ENCODE results near the gene BORCS5. TPM values are rescaled to one million over a fixed set of nuclear protein-coding genes. Genes with fewer than 3 reads are reported as not detected.
A peak's percentile ranks its signal among the peaks of the same experiment; 100 is the strongest.

Gene BORCS5
- total and polyA plus RNA-seq, 4 donors, result 7.2 to 22.8 (median 13.2) TPM

DNA sequence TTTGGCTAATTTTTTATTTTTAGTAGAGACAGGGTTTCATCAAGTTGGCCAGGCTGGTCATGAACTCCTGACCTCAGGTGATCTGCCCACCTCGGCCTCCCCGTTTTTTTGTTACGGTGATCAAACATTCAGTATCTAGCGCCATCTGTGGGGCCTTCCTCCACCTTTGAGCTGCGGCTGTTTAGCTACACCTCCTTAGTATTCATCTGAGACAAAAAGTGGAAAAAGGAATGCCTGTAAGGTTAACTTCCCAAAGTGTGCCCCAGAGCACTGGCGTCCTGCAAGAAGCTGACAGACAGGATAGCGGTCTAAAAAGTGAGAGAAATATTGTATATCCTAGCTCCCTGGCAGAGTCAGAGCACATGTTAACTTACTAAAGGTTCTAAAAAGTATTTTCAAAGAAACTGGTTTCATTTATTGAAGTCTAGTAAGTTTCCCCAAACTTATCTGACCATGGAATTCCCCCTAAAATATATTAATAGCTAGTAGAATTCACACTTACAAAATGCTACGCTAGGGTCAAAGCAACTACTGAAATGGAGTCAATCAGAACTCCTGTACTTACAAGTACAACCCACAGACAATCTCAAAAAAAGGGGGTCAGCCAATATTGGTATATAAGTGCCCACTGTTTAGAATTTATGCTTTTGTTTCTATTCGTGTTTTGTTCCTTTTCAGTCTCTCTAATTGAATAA is 146.7 kb downstream of the BORCS5 start:
- no peaks in the 10 kb centered on the region for H3K27me3 ChIP-seq (ENCODE audit: control insufficient read depth in 1 of 2, insufficient read depth in 2 of 2, low read length in 1 of 2)
- H3K4me1 ChIP-seq (ENCODE audit: control insufficient read depth in 1 of 2, insufficient read depth in 2 of 2, low read length in 2 of 2), result peaks cover 1 to 6% of the 10 kb centered on the region in 2 donors
- H3K4me3 ChIP-seq (ENCODE audit: low read length in 2 of 2), result no peak overlapping the region
- no peaks in the 10 kb centered on the region for H3K9me3 ChIP-seq (ENCODE audit: control insufficient read depth, low read length)
- ATAC-seq (ENCODE audit: low FRiP score) (no peak), DNase-seq (no peak)
- H3K27ac ChIP-seq (ENCODE audit: low read depth in 1 of 2, low read length in 2 of 2), result no peak overlapping the region
- intact Hi-C loops (cut with DNase I), result no loop called here
- 89 to 90% methylated on average over 9 of the region's 9 CpGs for WGBS, 2 donors
- no peaks in the 10 kb centered on the region for H3K36me3 ChIP-seq (ENCODE audit: control insufficient read depth in 1 of 2, insufficient read depth in 2 of 2, low read length in 1 of 2)

DNA sequence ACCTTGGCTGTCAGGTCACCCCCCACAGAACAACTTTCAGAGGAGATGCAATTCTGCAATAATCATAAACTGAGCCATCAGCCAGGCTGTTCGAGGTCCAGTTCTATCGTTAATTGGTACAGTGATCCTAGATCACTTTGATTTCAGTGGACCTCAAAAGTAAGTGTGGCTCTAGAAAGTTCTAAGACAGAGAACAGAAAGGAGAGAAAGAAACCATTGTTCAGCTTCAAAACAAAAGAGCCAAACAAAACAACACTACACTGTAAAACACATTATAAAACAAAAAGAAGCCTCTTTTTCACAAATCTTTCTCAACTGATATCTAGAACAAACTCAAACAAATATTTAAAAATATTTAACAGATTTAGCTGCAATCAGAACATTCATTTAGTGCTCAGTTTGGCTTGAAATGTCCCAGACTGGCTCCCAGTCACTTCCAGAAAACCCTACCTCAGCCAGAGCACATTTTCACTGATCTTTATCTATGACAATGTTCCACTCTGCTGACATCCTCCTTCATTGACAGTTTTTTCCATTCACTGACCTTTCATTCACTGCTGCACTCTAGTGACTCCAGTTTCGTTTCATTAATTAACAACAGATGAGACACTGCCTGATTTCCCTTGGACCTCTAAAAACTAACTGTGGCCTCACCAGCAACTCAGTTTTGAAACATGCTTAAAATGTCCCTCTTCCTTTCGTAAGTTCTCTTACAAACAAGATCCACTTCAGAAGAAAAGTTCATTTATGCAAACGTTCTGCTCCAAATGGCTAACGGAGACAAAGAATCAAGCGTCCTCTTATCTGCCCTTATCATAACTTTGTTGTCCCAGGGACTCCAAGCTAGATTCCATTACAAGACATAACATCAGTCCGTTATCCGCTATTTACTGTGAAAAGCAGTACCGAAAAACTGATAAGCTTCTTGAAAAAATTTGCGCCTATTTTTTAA is 148.9 kb downstream of the BORCS5 start:
- intact Hi-C loops (cut with DNase I), result loop anchor here in 1 of 2 donors (5.0 kb wide), 1 partner anchor 56 kb away; the partner anchor contains the start of gene DUSP16

DNA sequence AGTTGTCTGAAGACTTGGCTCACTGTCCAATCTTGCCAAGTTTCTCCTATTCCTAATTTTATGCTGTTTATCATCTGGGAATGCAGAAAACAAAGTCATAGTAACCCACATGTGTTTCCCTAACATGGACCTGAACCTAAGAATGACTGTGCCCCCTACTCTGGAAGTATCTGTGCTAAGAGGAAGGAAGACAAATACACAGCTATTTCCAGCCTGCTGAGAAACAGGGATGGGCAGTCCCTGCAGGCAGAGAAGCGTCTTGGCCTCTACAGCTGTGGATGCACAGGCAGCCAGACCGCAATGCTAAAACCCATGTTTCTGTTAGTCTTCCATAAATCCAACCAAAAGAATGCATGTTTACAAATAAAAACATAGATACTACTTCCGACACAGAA is 149.6 kb downstream of the BORCS5 start:
- Histone ChIP-seq H3K9me3 (ENCODE audit: control insufficient read depth, low read length) (no peaks in the 10 kb centered on the region), H3K27ac (ENCODE audit: low read depth in 1 of 2, low read length in 2 of 2) (peak overlapping the region; percentile 1 to 26), H3K4me3 (ENCODE audit: low read length in 2 of 2) (peak overlapping the region in 1 of 2 donors; percentile 69), H3K27me3 (ENCODE audit: control insufficient read depth in 1 of 2, insufficient read depth in 2 of 2, low read length in 1 of 2) (no peaks in the 10 kb centered on the region), H3K36me3 (ENCODE audit: control insufficient read depth in 1 of 2, insufficient read depth in 2 of 2, low read length in 1 of 2) (no peaks in the 10 kb centered on the region), H3K4me1 (ENCODE audit: control insufficient read depth in 1 of 2, insufficient read depth in 2 of 2, low read length in 2 of 2) (peaks cover 1 to 5% of the 10 kb centered on the region in 2 donors)
- 23 to 27% methylated on average over 3 of the region's 3 CpGs for WGBS, 2 donors
- intact Hi-C loops (cut with DNase I), result loop anchor here in 1 of 2 donors (5.0 kb wide), 1 partner anchor 56 kb away; the partner anchor contains the start of gene DUSP16
- DNase-seq (no peak), ATAC-seq (ENCODE audit: low FRiP score) (peak; percentile 66)

More for the DNA sequence above, 148.9 kb downstream of the BORCS5 start:
- 17 to 18% methylated on average over 11 of the region's 11 CpGs for WGBS, 2 donors
- Histone ChIP-seq H3K27me3 (ENCODE audit: control insufficient read depth in 1 of 2, insufficient read depth in 2 of 2, low read length in 1 of 2) (no peaks in the 10 kb centered on the region), H3K27ac (ENCODE audit: low read depth in 1 of 2, low read length in 2 of 2) (peak overlapping the region; percentile 39 to 43), H3K36me3 (ENCODE audit: control insufficient read depth in 1 of 2, insufficient read depth in 2 of 2, low read length in 1 of 2) (no peaks in the 10 kb centered on the region), H3K9me3 (ENCODE audit: control insufficient read depth, low read length) (no peaks in the 10 kb centered on the region), H3K4me1 (ENCODE audit: control insufficient read depth in 1 of 2, insufficient read depth in 2 of 2, low read length in 2 of 2) (peaks cover 1 to 5% of the 10 kb centered on the region in 2 donors), H3K4me3 (ENCODE audit: low read length in 2 of 2) (peak overlapping the region in 1 of 2 donors; percentile 69)
- DNase-seq (no peak), ATAC-seq (ENCODE audit: low FRiP score) (peak; percentile 85)

DNA sequence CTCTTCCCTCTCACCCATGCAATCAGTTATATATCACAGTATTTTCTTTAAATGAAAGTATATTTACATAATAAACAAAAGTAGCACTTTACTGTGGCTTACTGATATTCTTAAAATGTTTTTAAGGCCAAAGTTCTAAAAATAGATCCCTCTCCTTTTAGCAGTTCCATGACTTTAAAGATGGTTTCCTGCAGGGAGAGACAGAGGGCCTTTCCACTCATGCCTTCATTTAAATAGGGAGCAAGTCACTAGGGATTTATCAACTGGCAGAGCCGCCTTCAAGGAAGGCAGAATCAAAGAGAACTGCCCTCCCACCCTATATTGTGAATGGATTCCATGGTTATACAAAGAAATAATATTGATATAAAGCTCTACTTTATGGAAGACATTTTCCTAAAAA is 150.2 kb downstream of the BORCS5 start:
- Histone ChIP-seq H3K4me1 (ENCODE audit: control insufficient read depth in 1 of 2, insufficient read depth in 2 of 2, low read length in 2 of 2) (peaks cover 1 to 5% of the 10 kb centered on the region in 2 donors), H3K9me3 (ENCODE audit: control insufficient read depth, low read length) (no peaks in the 10 kb centered on the region), H3K4me3 (ENCODE audit: low read length in 2 of 2) (no peak overlapping the region), H3K36me3 (ENCODE audit: control insufficient read depth in 1 of 2, insufficient read depth in 2 of 2, low read length in 1 of 2) (no peaks in the 10 kb centered on the region), H3K27me3 (ENCODE audit: control insufficient read depth in 1 of 2, insufficient read depth in 2 of 2, low read length in 1 of 2) (no peaks in the 10 kb centered on the region), H3K27ac (ENCODE audit: low read depth in 1 of 2, low read length in 2 of 2) (no peak overlapping the region)
- 39 to 43% methylated on average over 1 of the region's 1 CpG for WGBS, 2 donors
- no peak for DNase-seq
- intact Hi-C loops (cut with DNase I), result loop anchor here in 1 of 2 donors (5.0 kb wide), 1 partner anchor 55 kb away; the partner anchor contains the start of gene DUSP16
- ATAC-seq (ENCODE audit: low FRiP score), result no peak

DNA sequence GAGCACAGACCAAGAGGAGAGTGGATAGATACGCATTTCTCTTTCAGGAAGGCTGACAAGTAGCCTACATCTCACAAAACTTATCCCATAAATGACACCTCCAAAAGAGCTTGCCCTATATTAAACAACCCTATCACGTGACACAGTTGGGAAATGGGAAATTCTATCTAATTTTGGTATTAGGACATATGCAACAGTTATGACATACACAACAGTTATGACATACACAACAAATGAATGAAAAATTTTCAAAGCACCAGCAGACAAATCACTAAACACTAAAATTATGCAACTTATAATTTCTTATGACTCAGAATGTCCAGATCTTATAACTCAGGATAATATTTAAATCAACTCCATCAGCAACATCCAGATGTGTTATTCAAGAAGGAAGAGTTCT is 151.7 kb downstream of the BORCS5 start:
- intact Hi-C loops (cut with DNase I), result loop anchor here in 1 of 2 donors (5.0 kb wide), 1 partner anchor 54 kb away; the partner anchor contains the start of gene DUSP16
- H3K4me3 ChIP-seq (ENCODE audit: low read length in 2 of 2), result no peak overlapping the region
- peak overlapping the region in 1 of 2 donors; percentile 28 for H3K27ac ChIP-seq (ENCODE audit: low read depth in 1 of 2, low read length in 2 of 2)
- no peaks in the 10 kb centered on the region for H3K27me3 ChIP-seq (ENCODE audit: control insufficient read depth in 1 of 2, insufficient read depth in 2 of 2, low read length in 1 of 2)
- no peak for DNase-seq
- no peak for ATAC-seq (ENCODE audit: low FRiP score)
- 90 to 93% methylated on average over 2 of the region's 2 CpGs for WGBS, 2 donors
- no peaks in the 10 kb centered on the region for H3K9me3 ChIP-seq (ENCODE audit: control insufficient read depth, low read length)
- no peaks in the 10 kb centered on the region for H3K36me3 ChIP-seq (ENCODE audit: control insufficient read depth in 1 of 2, insufficient read depth in 2 of 2, low read length in 1 of 2)
- peaks cover 1 to 5% of the 10 kb centered on the region in 2 donors for H3K4me1 ChIP-seq (ENCODE audit: control insufficient read depth in 1 of 2, insufficient read depth in 2 of 2, low read length in 2 of 2)

DNA sequence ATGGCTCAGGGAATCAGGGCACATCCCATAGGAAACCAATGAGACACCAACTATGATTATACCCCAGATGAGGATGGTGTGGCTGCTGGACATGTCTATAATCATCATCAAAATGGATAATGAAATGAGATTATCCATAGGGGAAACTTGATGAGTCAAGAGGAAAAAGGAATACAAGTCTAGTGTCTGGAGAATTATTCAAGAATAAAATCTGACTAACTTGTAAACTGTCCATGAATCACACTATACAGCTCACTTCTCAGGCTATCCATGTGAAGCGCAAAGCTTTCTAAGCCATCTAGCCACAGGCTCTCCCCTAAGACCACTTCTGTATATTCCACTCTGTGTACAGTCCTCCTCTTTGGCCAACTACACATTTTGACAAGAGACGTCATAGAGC is 153.3 kb downstream of the BORCS5 start:
- Histone ChIP-seq H3K36me3 (ENCODE audit: control insufficient read depth in 1 of 2, insufficient read depth in 2 of 2, low read length in 1 of 2) (no peaks in the 10 kb centered on the region), H3K27me3 (ENCODE audit: control insufficient read depth in 1 of 2, insufficient read depth in 2 of 2, low read length in 1 of 2) (no peaks in the 10 kb centered on the region), H3K4me3 (ENCODE audit: low read length in 2 of 2) (no peak overlapping the region), H3K9me3 (ENCODE audit: control insufficient read depth, low read length) (no peaks in the 10 kb centered on the region), H3K27ac (ENCODE audit: low read depth in 1 of 2, low read length in 2 of 2) (no peak overlapping the region), H3K4me1 (ENCODE audit: control insufficient read depth in 1 of 2, insufficient read depth in 2 of 2, low read length in 2 of 2) (peaks cover 1 to 4% of the 10 kb centered on the region in 2 donors)
- DNase-seq, result no peak
- 85% methylated on average over 2 of the region's 2 CpGs for WGBS, 2 donors
- intact Hi-C loops (cut with DNase I), result no loop called here
- no peak for ATAC-seq (ENCODE audit: low FRiP score)

DNA sequence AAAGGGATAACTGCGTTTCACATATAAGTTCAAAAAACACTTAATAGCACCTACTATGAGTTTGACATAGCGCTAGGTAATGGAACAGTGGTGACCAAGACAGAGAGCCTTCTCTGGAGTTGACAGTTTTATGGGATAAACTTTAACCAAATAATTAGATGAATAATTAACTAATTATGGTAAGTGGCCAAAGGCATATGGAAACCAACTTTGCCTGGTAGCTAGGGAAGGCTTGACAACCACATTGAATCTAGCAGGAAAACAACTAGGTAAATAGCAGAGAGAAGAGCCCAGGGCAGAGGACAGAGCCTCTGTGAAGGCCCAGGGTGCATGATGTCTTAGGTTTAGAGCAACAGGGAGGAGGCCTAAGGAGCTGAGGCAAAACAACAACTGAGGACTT is 153.7 kb downstream of the BORCS5 start:
- Histone ChIP-seq H3K27ac (ENCODE audit: low read depth in 1 of 2, low read length in 2 of 2) (no peak overlapping the region), H3K9me3 (ENCODE audit: control insufficient read depth, low read length) (no peaks in the 10 kb centered on the region), H3K27me3 (ENCODE audit: control insufficient read depth in 1 of 2, insufficient read depth in 2 of 2, low read length in 1 of 2) (no peaks in the 10 kb centered on the region), H3K4me1 (ENCODE audit: control insufficient read depth in 1 of 2, insufficient read depth in 2 of 2, low read length in 2 of 2) (peaks cover 1 to 3% of the 10 kb centered on the region in 2 donors), H3K36me3 (ENCODE audit: control insufficient read depth in 1 of 2, insufficient read depth in 2 of 2, low read length in 1 of 2) (no peaks in the 10 kb centered on the region), H3K4me3 (ENCODE audit: low read length in 2 of 2) (no peak overlapping the region)
- 98% methylated on average over 2 of the region's 2 CpGs for WGBS, 2 donors
- ATAC-seq (ENCODE audit: low FRiP score) (no peak), DNase-seq (no peak)
- intact Hi-C loops (cut with DNase I), result no loop called here

DNA sequence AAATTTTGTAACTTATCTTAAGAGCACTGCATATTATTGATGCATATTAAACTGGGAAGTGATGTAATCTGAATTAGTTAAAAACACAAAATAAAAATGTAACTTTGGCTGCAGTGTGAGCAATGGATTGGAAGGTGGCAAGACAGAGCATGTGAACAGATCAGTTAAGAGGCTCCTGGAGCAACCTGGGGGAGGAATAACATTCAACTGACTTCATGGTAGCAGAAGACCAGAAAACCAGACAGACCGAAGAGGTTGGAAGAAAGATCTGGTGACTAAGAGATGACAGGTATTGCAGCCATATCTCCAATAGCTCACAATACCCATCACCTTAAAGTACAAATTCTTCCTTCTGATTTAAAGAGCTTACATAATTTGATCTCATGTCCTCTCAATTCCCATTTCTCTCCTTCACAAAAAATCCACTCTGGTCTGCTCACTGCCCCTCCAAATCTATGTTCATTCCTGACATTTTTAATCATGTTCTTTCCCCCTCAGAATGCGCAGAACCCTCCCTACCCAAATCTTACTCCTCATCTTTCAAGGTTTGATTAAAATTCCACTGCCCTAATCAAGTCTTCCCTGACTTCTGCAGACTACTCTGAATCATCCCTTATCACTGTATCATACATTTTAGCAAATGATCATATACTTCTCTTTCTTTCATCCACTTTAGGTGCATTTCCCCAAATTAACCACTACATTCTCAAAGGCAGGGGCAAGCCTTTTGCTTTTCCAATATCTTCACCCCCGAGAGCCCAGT is 154.3 kb downstream of the BORCS5 start:
- intact Hi-C loops (cut with DNase I), result no loop called here
- 66 to 78% methylated on average over 3 of the region's 3 CpGs for WGBS, 2 donors
- H3K4me3 ChIP-seq (ENCODE audit: low read length in 2 of 2), result no peak overlapping the region
- no peaks in the 10 kb centered on the region for H3K36me3 ChIP-seq (ENCODE audit: control insufficient read depth in 1 of 2, insufficient read depth in 2 of 2, low read length in 1 of 2)
- H3K9me3 ChIP-seq (ENCODE audit: control insufficient read depth, low read length), result no peaks in the 10 kb centered on the region
- H3K27me3 ChIP-seq (ENCODE audit: control insufficient read depth in 1 of 2, insufficient read depth in 2 of 2, low read length in 1 of 2), result no peaks in the 10 kb centered on the region
- H3K4me1 ChIP-seq (ENCODE audit: control insufficient read depth in 1 of 2, insufficient read depth in 2 of 2, low read length in 2 of 2), result peaks cover 1 to 3% of the 10 kb centered on the region in 2 donors
- DNase-seq (no peak), ATAC-seq (ENCODE audit: low FRiP score) (no peak)
- no peak overlapping the region for H3K27ac ChIP-seq (ENCODE audit: low read depth in 1 of 2, low read length in 2 of 2)
